Smooth muscle cell (in vitro differentiated cells): ENCODE data around the gene COL13A1. TPM values are rescaled to one million over a fixed set of nuclear protein-coding genes. Genes with fewer than 3 reads are reported as not detected.

Experiments used
- DNase-seq: peaks from one replicate; lab custom pipeline; 2025; ENCODE audit not compliant: unreplicated experiment; lab: John Stamatoyannopoulos, UW
- H2AFZ ChIP-seq: fragments of 200-600 bp; sonication (generic); 2 replicates; pipeline ENCODE4 v1.6.0; 2016; ENCODE audit warnings: antibody characterized with exemption, low read depth, mild to moderate bottlenecking
- H3F3A ChIP-seq: fragments of 200-600 bp; sonication (generic); 2 replicates; pipeline ENCODE4 v1.6.0; 2017; ENCODE audit warnings: antibody characterized with exemption, low read depth
- H3K27ac ChIP-seq: fragments of 200-600 bp; sonication (generic); 2 replicates; pipeline ENCODE4 v1.5.1; 2016; ENCODE audit warnings: low read depth, mild to moderate bottlenecking
- H3K27me3 ChIP-seq: fragments of 200-600 bp; sonication (generic); 2 replicates; pipeline ENCODE4 v1.6.1; 2016; ENCODE audit warnings: low read depth, mild to moderate bottlenecking
- H3K36me3 ChIP-seq: fragments of 200-600 bp; sonication (generic); 2 replicates; pipeline ENCODE4 v1.5.1; 2016; ENCODE audit warnings: low read depth
- H3K4me1 ChIP-seq: fragments of 200-600 bp; sonication (generic); 2 replicates; pipeline ENCODE4 v1.5.1; 2016; ENCODE audit warnings: low read depth
- H3K4me2 ChIP-seq: fragments of 200-600 bp; sonication (generic); 2 replicates; pipeline ENCODE4 v1.6.0; 2016; ENCODE audit warnings: mild to moderate bottlenecking
- H3K4me3 ChIP-seq: fragments of 200-600 bp; sonication (generic); 2 replicates; pipeline ENCODE4 v1.5.1; 2016; ENCODE audit warnings: mild to moderate bottlenecking
- H3K79me2 ChIP-seq: fragments of 200-600 bp; sonication (generic); 2 replicates; pipeline ENCODE4 v1.6.0; 2016; ENCODE audit warnings: low read depth, mild to moderate bottlenecking
- H3K9ac ChIP-seq: fragments of 200-600 bp; sonication (generic); 2 replicates; pipeline ENCODE4 v1.6.0; 2016; ENCODE audit warnings: low read depth
- H3K9me3 ChIP-seq: fragments of 200-600 bp; sonication (generic); replicated peaks from 2 replicates; pipeline ENCODE4 v1.5.1; 2016; ENCODE audit warnings: low read depth
- H4K20me1 ChIP-seq: fragments of 200-600 bp; sonication (generic); 2 replicates; pipeline ENCODE4 v1.6.0; 2016; ENCODE audit warnings: low read depth
- WGBS: methylation state at CpG from one replicate; pipeline ENCODE4 v1.1.7; 2016; ENCODE audit warnings: low lambda C conversion rate; 5-methylcytosine and 5-hydroxymethylcytosine counted together
- polyA plus RNA-seq: library from polyadenylated mRNA; unstranded; fragments of >200 nt; fragmentation: Nextera tagmentation; extraction: Ambion mirVana; gene quantifications from 2 replicates; pipeline ENCODE4 v1.2.1, GENCODE V29; 2016
- total RNA-seq: library from RNA; depleted of rRNA; stranded (reverse); fragments of >200 nt; gene quantifications from 2 replicates; pipeline ENCODE4 v1.2.3, GENCODE V29; 2014
- TF ChIP-seq, protein P1 (sequence below): fragments of 200-600 bp; sonication (generic); IDR thresholded peaks from 2 replicates; pipeline ENCODE4 v1.5.1; 2017; ENCODE audit warnings: borderline replicate concordance, mild to moderate bottlenecking, antibody characterized with exemption; ENCODE audit not compliant: insufficient read depth, poor library complexity, severe bottlenecking

Gene COL13A1
- total and polyA plus RNA-seq, 2 experiments from 2014 or later, result 6.1 to 15.0 TPM

DNA sequence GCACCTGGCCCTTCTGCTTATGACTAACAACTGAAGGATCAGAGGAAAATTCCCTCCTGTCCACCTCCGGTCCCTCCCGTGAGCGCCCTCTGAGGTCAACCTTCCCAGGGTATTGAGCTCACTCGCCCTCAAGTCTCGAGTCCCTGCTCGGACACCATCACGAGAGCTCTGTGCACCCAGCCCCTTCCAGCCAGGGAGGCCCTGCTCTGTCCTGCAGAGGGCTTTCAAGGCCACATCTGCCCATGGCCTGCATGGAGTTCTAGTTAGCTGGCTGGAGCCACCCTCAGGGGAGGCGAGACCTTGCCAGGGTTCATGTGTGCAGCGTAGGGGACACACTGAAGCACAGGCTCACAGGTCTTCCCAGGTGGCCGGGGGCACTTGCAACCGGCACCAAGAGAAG is 140.0 kb downstream of the COL13A1 start:
- no peak overlapping the region for H3K4me3 ChIP-seq
- DNase-seq, result no peak
- no peaks in the 10 kb centered on the region for H3K4me1 ChIP-seq
- H3K27me3 ChIP-seq, result no peaks in the 10 kb centered on the region
- H3K36me3 ChIP-seq, result no peaks in the 10 kb centered on the region
- no peak overlapping the region for H2AFZ ChIP-seq
- no peaks in the 10 kb centered on the region for H4K20me1 ChIP-seq
- TF ChIP-seq, protein P1, sequence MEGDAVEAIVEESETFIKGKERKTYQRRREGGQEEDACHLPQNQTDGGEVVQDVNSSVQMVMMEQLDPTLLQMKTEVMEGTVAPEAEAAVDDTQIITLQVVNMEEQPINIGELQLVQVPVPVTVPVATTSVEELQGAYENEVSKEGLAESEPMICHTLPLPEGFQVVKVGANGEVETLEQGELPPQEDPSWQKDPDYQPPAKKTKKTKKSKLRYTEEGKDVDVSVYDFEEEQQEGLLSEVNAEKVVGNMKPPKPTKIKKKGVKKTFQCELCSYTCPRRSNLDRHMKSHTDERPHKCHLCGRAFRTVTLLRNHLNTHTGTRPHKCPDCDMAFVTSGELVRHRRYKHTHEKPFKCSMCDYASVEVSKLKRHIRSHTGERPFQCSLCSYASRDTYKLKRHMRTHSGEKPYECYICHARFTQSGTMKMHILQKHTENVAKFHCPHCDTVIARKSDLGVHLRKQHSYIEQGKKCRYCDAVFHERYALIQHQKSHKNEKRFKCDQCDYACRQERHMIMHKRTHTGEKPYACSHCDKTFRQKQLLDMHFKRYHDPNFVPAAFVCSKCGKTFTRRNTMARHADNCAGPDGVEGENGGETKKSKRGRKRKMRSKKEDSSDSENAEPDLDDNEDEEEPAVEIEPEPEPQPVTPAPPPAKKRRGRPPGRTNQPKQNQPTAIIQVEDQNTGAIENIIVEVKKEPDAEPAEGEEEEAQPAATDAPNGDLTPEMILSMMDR, result no peak
- no peak overlapping the region for H3K27ac ChIP-seq
- no peaks in the 10 kb centered on the region for H3F3A ChIP-seq
- H3K9me3 ChIP-seq, result no peaks in the 10 kb centered on the region
- H3K9ac ChIP-seq, result no peak overlapping the region
- no peaks in the 10 kb centered on the region for H3K79me2 ChIP-seq
- H3K4me2 ChIP-seq, result no peak overlapping the region
- 92% methylated on average over 11 of the region's 11 CpGs for WGBS

DNA sequence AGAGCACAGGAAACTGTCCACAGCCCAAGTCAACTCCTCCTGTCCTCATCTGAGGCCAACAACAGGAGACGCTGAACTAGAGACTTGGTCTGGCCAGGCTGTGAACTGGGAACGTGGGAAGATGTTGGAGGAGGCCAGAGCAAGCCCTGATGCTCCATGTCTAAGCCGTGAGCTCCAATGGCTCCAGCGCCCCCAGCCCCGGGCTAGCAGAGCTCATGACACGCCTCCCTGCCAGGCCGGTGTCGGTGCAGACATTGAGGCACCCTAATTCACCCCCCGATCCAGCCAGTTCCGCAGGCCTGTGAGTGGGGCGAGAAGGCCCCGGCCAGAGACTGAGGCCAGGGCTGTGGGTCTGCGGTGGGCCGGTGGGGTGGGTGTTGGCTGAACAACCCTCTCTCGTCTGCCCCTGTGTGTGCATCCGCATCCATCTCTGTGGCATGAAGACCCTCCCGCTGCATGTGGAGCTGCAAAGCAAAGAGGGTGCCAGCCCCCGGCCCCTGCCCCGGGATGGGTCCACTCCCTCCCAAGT is 141.7 kb downstream of the COL13A1 start:
- WGBS, result 96% methylated on average over 18 of the region's 19 CpGs
- no peak overlapping the region for H3K9ac ChIP-seq
- no peaks in the 10 kb centered on the region for H3F3A ChIP-seq
- no peaks in the 10 kb centered on the region for H3K9me3 ChIP-seq
- no peak overlapping the region for H2AFZ ChIP-seq
- no peak overlapping the region for H3K4me2 ChIP-seq
- H4K20me1 ChIP-seq, result no peaks in the 10 kb centered on the region
- H3K36me3 ChIP-seq, result no peaks in the 10 kb centered on the region
- DNase-seq, result no peak
- no peaks in the 10 kb centered on the region for H3K79me2 ChIP-seq
- H3K4me3 ChIP-seq, result no peak overlapping the region
- H3K4me1 ChIP-seq, result no peaks in the 10 kb centered on the region
- no peak overlapping the region for H3K27ac ChIP-seq
- TF ChIP-seq, protein P1, result no peak
- no peaks in the 10 kb centered on the region for H3K27me3 ChIP-seq

GRCh38 chr10:69944761-69945160 is 143.1 kb downstream of the COL13A1 start:
- Histone ChIP-seq H4K20me1 (no peaks in the 10 kb centered on the region), H2AFZ (no peak overlapping the region), H3F3A (no peaks in the 10 kb centered on the region), H3K9ac (no peak overlapping the region), H3K9me3 (no peaks in the 10 kb centered on the region), H3K4me2 (no peak overlapping the region), H3K79me2 (no peaks in the 10 kb centered on the region), H3K27ac (no peak overlapping the region), H3K4me3 (no peak overlapping the region), H3K36me3 (no peaks in the 10 kb centered on the region), H3K4me1 (no peaks in the 10 kb centered on the region), H3K27me3 (no peaks in the 10 kb centered on the region)
- TF ChIP-seq, protein P1, result no peak
- DNase-seq, result no peak
- WGBS, result 83% methylated on average over 10 of the region's 10 CpGs

DNA sequence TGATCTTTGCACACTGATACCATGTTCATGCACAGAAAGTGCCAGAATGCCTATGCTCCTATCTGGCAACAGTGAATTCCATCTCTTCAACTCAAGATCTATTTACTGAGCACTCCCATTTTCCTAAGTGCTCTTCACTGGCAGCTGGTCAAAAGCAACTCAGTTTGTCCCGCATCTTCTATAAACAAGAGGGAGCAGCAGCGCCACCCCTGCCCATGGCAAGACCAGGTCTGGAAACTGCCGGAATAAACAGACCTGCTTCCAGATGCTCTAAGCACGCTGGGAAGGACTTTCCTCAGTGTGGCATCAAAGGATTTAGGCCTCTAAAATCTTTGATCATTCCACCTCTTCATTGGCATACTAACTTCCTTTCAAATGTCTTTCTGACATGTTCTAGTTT is 146.6 kb downstream of the COL13A1 start:
- H4K20me1 ChIP-seq, result no peaks in the 10 kb centered on the region
- no peaks in the 10 kb centered on the region for H3K27me3 ChIP-seq
- DNase-seq, result no peak
- no peak overlapping the region for H3K4me2 ChIP-seq
- no peak overlapping the region for H3K27ac ChIP-seq
- no peak overlapping the region for H2AFZ ChIP-seq
- WGBS, result 88% methylated on average over 4 of the region's 4 CpGs
- H3K36me3 ChIP-seq, result no peaks in the 10 kb centered on the region
- TF ChIP-seq, protein P1, result no peak
- no peaks in the 10 kb centered on the region for H3F3A ChIP-seq
- no peak overlapping the region for H3K9ac ChIP-seq
- no peaks in the 10 kb centered on the region for H3K79me2 ChIP-seq
- H3K4me1 ChIP-seq, result peaks cover 14% of the 10 kb centered on the region
- no peaks in the 10 kb centered on the region for H3K9me3 ChIP-seq
- no peak overlapping the region for H3K4me3 ChIP-seq
